ENCODE data around the gene MPZL1. TPM values are rescaled to one million over a fixed set of nuclear protein-coding genes. Genes with fewer than 3 reads are reported as not detected.

The MPZL1 gene
- total RNA-seq, 1 experiment from 2014 or later, result 52.9 TPM

- H3K79me2 ChIP-seq (ENCODE audit: insufficient read depth, low read length), result peaks cover 70% of the 10 kb centered on the region
- RAD21 ChIA-PET (ENCODE audit: low non-redundant PET in 1 of 2, low total read pairs in 2 of 2, uncharacterized antibody in 2 of 2, unreplicated experiment in 2 of 2), result no interaction called here
These were observed 28.0 kb downstream of the MPZL1 start for GRCh38 chr1:167749741-167750140.

More at GRCh38 chr1:167749741-167750140, 28.0 kb downstream of the MPZL1 start:
- no peaks in the 10 kb centered on the region for H3K27me3 ChIP-seq (ENCODE audit: insufficient read depth, low read length)
- POLR2A ChIA-PET, result no interaction called here
- H3K9ac ChIP-seq (ENCODE audit: low read length), result no peak overlapping the region
- no peak overlapping the region for H3K4me3 ChIP-seq (replicated peaks in 1 of 2; ENCODE audit: low read depth in 1 of 2, low read length in 2 of 2)
- CTCF ChIA-PET, result interaction anchor here (1.1 kb wide), 1 partner anchor 33 kb away, joined by 3 read pairs; no protein-coding TSS in a partner anchor
- DNase-seq (ENCODE audit: low read depth, low spot score) (no peak), ATAC-seq (no peak)
- no peak overlapping the region for H3K27ac ChIP-seq (ENCODE audit: low read depth, low read length)
- BruUV-seq (replicated peaks), result no TSS peak
- no peaks in the 10 kb centered on the region for H4K20me1 ChIP-seq (ENCODE audit: insufficient read depth)
- H3K9me2 ChIP-seq (ENCODE audit: insufficient read depth), result no peaks in the 10 kb centered on the region
- H3K4me1 ChIP-seq (ENCODE audit: control insufficient read depth in 1 of 2, insufficient read depth in 2 of 2, low read length in 2 of 2), result peaks cover 4 to 15% of the 10 kb centered on the region in 2 experiments; a peak in 3 of 4 replicates
- no peak overlapping the region for H3K4me2 ChIP-seq (ENCODE audit: low read length)
- TF ChIP-seq EZH2phosphoT487 (IDR thresholded peaks at IDR 0.05; ENCODE audit: borderline replicate concordance), result no peak
- TF ChIP-seq POLR2A (IDR thresholded peaks at IDR 0.05; ENCODE audit: borderline replicate concordance, extremely low read depth, insufficient read depth, insufficient read length), result no peak
- TF ChIP-seq REST (IDR thresholded peaks at IDR 0.05; ENCODE audit: low read depth), result no peak
- TF ChIP-seq ZBTB33 (IDR thresholded peaks at IDR 0.05; ENCODE audit: extremely low read depth, insufficient replicate concordance, low read length), result no peak
- TF ChIP-seq YY1 (IDR thresholded peaks at IDR 0.05; ENCODE audit: extremely low read depth, insufficient replicate concordance, low read depth, low read length), result no peak
- no peak for TF ChIP-seq ZNF274 (IDR thresholded peaks at IDR 0.05; ENCODE audit: low read depth, low read length)
- no peak for TF ChIP-seq TCF7L2 (IDR thresholded peaks at IDR 0.05; ENCODE audit: borderline replicate concordance, extremely low read depth, insufficient read depth, insufficient read length)
- no peak for TF ChIP-seq EZH2 (IDR thresholded peaks at IDR 0.05)
- TF ChIP-seq JUND (IDR thresholded peaks at IDR 0.05), result no peak
- TF ChIP-seq ELF1 (IDR thresholded peaks at IDR 0.05; ENCODE audit: borderline replicate concordance, low read depth), result no peak
- H3K9me3 ChIP-seq (ENCODE audit: control insufficient read depth in 1 of 2, insufficient read depth in 1 of 2, low read depth in 1 of 2, low read length in 2 of 2), result no peaks in the 10 kb centered on the region
- intact Hi-C loops (cut with micrococcal nuclease), result no loop called here
- no peaks in the 10 kb centered on the region for H3K36me3 ChIP-seq (ENCODE audit: control insufficient read depth in 1 of 2, insufficient read depth in 2 of 2, low read length in 2 of 2)
- H2AFZ ChIP-seq (ENCODE audit: low read depth, low read length, poor library complexity, severe bottlenecking), result no peak overlapping the region
